GM18508 (cell line): ENCODE data around the gene DAO.
"Not testable (repeated sequence)": the region's sequence is repeated elsewhere in the genome, so short reads cannot be mapped to it uniquely, and the experiment has no call there.

Source experiments
- ATAC-seq: cut with Tn5 transposase; IDR thresholded peaks from one replicate; pipeline ENCODE4 v1.9.1; 2021; ENCODE audit warnings: moderate number of reproducible peaks; ENCODE audit not compliant: insufficient read depth, unreplicated experiment

DAO gene

DNA sequence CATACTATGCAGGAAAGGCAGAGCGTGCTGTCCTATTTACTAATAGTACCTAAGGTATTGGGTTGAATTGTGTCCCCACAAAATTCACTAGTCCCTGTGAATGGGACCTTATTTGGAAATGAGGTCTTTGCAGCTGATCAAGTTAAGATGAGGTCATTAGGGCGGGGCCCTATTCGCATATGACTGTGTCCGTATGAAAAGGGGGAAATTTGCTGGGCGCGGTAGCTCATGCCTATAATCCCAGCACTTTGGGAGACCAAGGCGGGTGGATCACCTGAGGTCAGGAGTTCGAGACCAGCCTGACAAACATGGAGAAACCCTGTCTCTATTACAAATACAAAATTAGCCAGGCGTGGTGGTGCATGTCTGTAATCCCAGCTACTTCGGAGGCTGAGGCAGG is 13.8 kb upstream of the DAO start:
- ATAC-seq, result not testable (repeated sequence)

GRCh38 chr12:108868781-108869180 is 11.1 kb upstream of the DAO start:
- ATAC-seq, result no peak

DNA sequence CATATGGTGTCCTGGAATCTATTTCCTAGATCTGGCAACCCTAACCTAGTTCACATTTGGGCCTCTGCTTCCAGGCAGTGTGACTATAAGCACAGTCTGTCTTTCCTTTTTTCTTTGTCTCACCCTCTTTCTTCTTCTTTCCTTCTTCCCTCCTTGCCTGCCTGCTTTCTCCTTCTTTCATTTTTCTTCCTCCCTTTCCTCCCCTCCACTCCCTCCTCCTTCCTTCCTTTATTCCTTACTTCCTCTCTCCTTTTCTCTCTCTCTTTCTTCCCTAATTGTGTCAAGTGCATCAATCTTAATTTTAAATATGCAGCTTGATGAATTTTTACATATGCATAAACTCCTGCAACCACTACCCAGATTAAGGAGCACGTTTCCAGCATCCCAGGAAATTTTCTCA is 4.6 kb upstream of the DAO start:
- ATAC-seq, result no peak

DNA sequence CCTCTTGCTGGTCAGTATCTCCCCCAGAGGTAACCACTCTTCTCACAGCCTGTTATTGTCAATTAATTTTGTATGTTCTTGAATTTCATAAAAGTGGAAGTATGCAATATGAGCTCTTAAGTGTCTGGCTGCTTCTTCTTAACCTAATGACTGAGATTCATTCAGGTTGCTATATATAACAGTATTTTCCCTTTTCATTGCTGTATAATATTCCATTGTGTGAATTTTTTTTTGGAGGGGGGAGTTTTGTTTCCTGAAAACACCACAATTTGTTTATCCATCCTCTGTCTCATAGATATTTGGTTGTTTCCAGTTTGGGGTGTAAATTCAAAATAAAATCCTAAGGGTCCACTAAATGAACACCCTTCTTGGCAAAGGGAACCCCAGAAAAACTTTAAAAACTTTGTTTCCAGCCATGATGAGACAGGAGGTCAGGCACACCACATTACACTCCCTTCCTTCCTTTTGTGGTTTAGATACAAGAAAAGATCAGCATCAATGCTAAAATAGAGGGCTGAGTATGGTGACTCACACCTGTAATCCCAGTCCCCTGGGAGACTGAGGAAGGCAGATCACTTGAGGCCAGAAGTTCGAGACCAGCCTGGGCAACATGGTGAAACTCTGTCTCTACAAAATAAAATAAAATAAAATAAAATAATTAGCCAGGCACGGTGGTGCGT is 4.1 kb upstream of the DAO start:
- ATAC-seq, result no peak

DNA sequence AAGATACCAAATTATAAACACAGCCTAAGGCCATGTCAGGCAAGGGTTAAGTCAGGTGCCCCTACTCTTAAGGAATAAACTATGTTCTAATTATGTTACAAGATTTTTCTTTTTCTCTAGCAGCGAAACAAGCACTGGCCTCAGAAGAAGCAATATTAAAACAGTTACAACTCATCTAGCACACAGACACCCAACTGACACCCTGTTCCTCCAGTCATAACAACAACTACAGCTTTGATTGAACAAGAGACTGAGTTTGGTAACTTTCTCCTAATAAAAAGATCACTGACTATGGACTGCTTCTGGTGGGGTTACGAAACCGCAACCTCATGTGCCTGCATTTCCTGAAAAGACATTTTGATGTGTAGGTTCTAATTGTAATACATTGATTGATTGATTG is 3.3 kb upstream of the DAO start:
- no peak for ATAC-seq

GRCh38 chr12:108881953-108882352 is 2.1 kb downstream of the DAO start:
- ATAC-seq, result no peak

GRCh38 chr12:108884116-108885012 is 4.5 kb downstream of the DAO start:
- no peak for ATAC-seq

- no peak for ATAC-seq
These were observed 7.2 kb downstream of the DAO start for GRCh38 chr12:108886873-108887629.

DNA sequence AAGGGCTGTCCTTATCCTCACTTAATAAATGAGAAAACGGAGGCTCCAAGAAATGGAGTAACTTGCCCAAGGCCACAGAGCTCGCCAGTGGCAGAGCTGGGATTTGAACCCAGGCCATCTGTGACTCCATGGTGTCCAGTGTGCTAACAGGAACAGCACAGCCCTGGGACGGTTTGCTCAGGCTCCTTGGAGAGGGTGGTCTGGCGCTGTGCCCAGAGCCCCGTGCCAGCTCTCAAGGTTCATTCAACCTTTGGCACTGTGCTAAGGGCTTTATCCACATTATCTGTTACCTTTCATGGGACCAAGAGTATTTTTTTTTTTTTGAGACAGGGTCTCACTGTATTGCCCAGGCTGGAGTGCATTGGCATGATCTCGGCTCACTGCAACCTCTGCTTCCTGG is 8.1 kb downstream of the DAO start:
- no peak for ATAC-seq

- ATAC-seq, result no peak
These were observed 10.3 kb downstream of the DAO start for GRCh38 chr12:108890208-108890607.

GRCh38 chr12:108895220-108895802 is 15.4 kb downstream of the DAO start:
- no peak for ATAC-seq

- ATAC-seq, result no peak
These were observed 16.4 kb downstream of the DAO start for GRCh38 chr12:108896336-108896735.

DNA sequence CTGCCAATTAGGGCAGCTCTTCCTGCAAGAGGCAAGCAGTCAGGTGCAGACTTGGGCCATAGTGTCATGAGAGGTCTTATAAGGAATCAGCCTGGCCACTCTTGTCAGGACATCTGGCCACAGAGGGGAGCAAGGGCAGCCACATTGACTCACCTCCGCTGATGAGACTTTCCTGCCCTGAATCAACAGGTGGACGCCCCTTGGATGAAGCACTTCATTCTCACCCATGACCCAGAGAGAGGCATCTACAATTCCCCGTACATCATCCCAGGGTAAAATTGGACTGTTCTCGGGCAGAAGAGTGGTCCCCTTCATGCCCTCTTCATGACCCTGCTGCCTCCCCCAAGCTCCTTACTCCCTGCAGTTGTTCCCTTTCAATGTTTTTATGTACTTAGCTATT is 16.9 kb downstream of the DAO start:
- ATAC-seq, result no peak

DNA sequence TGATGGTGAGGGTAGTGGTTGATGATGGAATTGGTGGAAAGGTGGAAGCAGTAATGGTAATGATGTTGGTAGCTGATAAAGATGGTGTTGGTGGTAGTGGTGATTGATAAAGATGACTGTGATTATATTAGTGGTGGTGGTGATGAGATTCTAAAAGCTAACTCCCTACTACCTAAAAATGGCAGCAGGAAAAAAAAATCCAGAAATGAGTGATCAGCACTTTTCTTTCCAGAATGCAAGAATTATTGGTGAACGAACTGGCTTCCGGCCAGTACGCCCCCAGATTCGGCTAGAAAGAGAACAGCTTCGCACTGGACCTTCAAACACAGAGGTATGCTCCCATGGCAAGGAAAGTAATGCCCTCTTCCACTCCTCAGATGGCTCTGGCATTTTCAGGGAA is 19.3 kb downstream of the DAO start:
- no peak for ATAC-seq

- ATAC-seq, result no peak
These were observed 25.8 kb downstream of the DAO start for GRCh38 chr12:108905725-108906124.

- ATAC-seq, result no peak
These were observed 27.1 kb downstream of the DAO start for GRCh38 chr12:108906971-108907370.

GRCh38 chr12:108907839-108908351 is 28.0 kb downstream of the DAO start:
- ATAC-seq, result no peak

DNA sequence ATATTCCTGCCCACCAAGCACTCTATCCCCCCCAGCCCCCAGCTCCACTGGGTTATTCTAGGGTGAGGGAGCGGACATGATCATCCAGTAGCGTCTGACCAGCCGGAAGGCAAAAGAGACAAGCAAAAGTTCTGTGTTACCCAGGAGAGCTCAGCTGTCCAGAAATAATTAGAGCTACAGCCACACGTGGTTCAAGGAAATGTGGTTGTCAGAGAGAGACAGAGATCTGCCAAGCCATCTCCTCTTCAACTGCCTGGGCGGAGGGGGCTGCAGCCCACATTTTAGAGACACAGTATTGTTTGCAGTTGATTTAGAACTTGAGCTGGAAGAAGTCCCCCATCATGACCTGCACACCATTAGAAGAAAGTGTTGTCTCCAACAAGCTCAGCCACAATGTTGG is 30.4 kb downstream of the DAO start:
- no peak for ATAC-seq

DNA sequence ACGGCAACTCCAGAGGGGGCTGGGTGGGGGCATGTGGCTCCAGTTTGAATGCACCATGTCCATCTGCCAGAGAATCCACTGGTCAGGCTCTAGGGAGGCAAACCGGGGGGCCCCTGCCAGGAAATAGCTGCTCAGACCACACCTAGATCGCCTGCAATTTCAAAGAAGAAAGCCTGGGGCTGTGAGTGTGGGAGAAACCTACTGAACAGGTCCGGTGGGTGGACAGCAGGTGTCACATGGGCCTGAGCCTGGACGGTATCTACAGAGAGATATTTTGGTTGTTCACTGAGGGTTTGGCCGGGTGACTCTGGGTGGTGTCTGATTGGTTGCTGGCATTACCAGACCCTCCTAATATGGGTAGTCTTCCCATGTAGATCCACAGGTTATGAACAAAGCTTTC is 32.0 kb downstream of the DAO start:
- no peak for ATAC-seq

GRCh38 chr12:108912361-108912760 is 32.5 kb downstream of the DAO start:
- no peak for ATAC-seq
